NCI-H748 (cell line): ENCODE data around the gene ATAD3B.

Experiments
- DNase-seq: peaks from one replicate; lab custom pipeline; 2025; ENCODE audit not compliant: unreplicated experiment; lab: John Stamatoyannopoulos, UW

ATAD3B gene

GRCh38 chr1:1542766-1543705 is 71.5 kb downstream of the ATAD3B start:
- DNase-seq: no peak

- DNase-seq: no peak
Measured at GRCh38 chr1:1543706-1544099, 72.1 kb downstream of the ATAD3B start.

GRCh38 chr1:1544544-1544943 is 73.0 kb downstream of the ATAD3B start:
- DNase-seq: no peak
